DOHH2 (cell line): ENCODE data around the gene KRTAP5-3.
A peak's percentile ranks its signal among the peaks of the same experiment; 100 is the strongest.

Experiments used
- EZH2phosphoT487 ChIP-seq: fragments of 200-600 bp; sonication (generic); IDR thresholded peaks from 2 replicates; pipeline ENCODE4 v1.6.1; 2017; ENCODE audit warnings: borderline replicate concordance, mild to moderate bottlenecking, antibody characterized with exemption, low read length, moderate library complexity, mixed read lengths
- TF ChIP-seq, protein P1 (sequence below): fragments of 200-600 bp; sonication (generic); IDR thresholded peaks from one replicate; pipeline ENCODE4 v1.5.1; 2014; ENCODE audit warnings: antibody characterized with exemption, mild to moderate bottlenecking, low read depth, low read length; ENCODE audit not compliant: poor library complexity, severe bottlenecking

DNA sequence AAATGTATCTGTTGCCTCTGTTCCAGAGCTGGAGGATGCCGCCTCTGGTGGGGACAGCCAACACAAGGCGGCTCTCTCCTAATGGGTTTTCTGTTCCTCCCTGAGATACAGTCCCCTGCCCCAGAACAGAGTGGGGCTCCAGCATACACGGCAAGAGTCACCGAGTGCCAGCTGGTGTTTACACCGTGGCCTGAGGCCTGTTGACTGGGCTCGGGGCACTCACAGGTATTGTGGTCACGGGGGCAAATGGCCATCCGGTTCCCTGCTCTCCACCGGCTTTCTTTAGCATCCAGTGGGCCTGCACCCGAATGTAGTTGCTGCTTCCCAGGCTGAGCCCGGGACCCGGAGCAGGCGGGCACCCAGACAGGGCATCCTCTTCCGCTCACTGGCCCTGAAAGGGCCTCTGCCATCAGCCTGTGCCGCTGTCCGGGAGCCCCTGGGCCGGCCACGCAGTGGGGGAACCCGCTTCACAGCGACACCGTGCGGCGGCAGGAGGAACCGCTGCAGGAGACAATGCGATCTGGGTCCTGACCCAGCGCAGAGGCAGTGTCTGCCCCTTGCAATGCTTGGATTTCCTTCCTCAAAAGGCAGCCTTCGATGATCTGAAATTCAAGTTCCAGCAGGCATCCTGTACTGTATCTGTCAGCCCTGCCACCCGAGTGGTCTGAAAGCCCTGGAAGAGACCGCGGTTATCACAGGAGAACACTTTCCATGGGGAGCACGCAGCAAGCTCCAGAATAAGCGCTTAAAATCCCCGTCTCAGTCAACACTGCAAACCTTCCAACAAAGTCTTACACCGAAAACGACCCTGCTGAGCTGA lies 20.5 kb upstream of the KRTAP5-3 start:
- TF ChIP-seq, protein P1, sequence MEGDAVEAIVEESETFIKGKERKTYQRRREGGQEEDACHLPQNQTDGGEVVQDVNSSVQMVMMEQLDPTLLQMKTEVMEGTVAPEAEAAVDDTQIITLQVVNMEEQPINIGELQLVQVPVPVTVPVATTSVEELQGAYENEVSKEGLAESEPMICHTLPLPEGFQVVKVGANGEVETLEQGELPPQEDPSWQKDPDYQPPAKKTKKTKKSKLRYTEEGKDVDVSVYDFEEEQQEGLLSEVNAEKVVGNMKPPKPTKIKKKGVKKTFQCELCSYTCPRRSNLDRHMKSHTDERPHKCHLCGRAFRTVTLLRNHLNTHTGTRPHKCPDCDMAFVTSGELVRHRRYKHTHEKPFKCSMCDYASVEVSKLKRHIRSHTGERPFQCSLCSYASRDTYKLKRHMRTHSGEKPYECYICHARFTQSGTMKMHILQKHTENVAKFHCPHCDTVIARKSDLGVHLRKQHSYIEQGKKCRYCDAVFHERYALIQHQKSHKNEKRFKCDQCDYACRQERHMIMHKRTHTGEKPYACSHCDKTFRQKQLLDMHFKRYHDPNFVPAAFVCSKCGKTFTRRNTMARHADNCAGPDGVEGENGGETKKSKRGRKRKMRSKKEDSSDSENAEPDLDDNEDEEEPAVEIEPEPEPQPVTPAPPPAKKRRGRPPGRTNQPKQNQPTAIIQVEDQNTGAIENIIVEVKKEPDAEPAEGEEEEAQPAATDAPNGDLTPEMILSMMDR, result peak; percentile 95
- TF ChIP-seq EZH2phosphoT487, result no peak
